Glomerular endothelial cell (primary cell): ENCODE results near the gene VWA8. TPM values are rescaled to one million over a fixed set of nuclear protein-coding genes. Genes with fewer than 3 reads are reported as not detected.
"Not testable (repeated sequence)": the region's sequence is repeated elsewhere in the genome, so short reads cannot be mapped to it uniquely, and the experiment has no call there.

Experiments
- DNase-seq: peaks from one replicate; pipeline ENCODE4 v3.0.0-alpha.2; 2011; ENCODE audit warnings: low read depth, low spot score; ENCODE audit errors: extremely low read depth
- total RNA-seq: library from RNA; depleted of rRNA; stranded (reverse); fragments of >200 nt; gene quantifications from 2 replicates; pipeline ENCODE4 v1.2.3, GENCODE V29; 2015

VWA8 gene
- total RNA-seq, 1 donor from 2014 or later: 11.4 TPM

DNA sequence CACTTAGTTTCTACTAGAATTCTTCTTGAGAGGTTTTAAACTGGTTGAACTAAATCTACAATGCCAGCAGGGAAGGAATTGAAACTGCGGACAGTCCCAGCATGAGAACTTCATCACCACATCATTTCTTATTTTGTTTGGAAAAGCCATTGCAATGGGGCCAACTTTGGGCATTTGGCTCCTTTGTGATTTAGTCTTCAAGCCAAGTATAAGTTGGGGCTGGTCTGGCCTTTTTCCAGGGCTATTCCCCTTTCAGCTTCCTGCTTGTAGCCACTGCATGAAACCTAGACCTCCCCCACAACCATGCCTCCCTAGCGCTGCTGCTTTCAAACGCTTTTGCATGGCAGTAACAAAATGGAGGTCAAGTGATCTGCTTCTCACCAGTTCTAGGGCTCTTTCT is 361.3 kb downstream of the VWA8 start:
- no peak for DNase-seq

DNA sequence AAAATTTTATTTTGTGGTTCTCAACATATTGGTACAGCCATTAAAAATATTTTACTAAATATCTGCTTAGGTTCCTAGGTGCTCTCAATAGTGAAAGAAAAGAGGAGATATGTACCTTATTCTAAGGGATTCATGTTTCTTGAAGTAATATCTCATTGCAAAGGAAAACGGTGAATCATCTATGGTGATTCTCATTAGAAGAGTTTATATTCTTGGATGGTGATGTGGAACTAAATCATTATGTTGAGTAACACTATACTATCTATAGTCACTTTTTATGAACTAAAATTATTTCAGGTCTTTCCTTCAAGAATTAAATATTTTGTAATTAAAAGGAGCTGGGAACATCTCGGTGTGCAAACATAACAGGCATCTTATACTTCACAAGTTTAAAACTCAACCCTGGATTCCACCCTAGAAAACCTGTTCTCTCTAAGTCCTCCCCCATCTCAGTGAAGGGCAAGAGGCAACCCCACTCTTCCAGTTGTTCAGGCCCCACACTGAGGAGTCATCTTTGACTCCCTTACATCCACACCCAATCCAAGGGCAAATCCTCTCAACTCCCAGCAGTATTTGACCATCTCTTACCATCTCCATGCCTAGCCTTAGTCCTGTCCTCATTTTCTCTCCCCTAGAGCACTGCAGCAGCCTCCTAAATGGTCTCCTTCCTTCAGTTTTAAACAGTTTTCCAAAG is 363.4 kb downstream of the VWA8 start:
- no peak for DNase-seq

DNA sequence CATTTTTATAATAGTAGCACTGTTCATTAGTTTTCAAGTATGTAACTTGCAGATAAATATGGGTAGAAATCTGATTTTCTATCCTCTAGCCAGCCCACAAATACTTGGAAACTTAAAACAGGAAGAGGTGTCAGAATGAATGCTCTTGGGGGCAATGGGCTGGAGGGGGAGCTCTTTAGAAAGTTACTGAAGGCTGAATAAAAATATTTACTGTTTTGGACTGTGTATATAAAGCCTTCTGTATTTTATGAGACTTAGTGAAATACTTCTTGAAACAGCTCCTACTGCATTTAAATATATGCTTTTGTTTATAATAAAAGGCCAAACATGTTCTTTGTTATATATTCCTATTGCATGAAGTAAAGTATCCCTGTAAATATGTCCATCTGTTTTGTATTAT is 364.7 kb downstream of the VWA8 start:
- no peak for DNase-seq

DNA sequence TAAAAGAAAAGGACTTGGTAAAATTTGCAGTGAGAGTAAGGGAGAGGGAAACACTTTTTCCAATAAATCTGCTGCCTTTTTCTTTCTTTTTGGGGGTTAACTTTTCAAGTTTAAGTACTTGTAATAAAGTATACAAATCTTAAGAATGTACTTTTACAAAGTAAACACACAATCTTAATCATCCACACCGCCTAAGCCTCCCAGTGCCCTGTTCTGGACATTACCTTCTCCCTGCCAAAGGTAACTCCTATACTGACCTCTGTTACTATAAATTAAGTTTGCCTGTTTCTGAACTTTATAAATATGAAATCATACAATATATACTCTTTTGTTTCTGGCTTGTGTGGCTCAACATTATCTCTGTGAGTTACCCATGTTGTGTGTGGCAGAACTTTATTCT is 365.6 kb downstream of the VWA8 start:
- DNase-seq: no peak

DNA sequence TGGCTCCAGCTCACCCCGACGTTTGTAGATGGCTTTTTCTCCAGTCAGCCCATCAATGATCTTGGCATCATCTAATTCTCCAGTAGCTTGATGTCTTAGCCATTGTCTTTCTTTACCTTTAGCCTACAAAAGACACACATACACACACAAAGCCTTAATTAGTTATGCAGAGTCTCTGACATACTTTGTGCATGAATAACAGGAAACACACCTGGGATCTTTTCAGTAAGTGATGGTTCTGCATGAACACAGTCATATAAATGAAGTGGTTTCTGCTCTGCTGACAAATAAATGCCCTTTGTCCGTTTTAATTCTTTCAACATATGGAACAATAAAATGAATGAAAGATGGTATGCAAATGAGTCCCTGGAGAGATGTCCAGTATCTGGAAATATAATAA is 370.3 kb downstream of the VWA8 start:
- DNase-seq: no peak

DNA sequence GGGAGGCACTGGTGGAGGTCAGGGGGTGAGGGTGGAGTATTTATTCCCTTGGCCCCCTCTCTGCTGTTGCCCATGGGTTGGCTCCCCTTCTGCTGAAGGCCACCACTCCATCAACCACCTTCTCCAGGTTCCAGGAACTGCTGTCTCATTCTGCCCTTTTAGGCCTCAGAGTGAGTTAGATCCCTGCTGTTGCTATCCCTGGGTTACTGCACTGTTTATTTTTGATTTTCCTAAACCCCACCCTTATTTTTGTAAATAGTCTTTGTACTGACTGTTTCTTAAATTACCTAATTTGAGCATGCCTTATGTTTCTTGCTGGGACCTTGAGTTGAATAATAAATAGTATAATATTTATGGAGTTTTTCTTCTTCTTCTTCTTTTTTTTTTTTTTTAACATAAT is 370.8 kb downstream of the VWA8 start:
- DNase-seq: no peak

DNA sequence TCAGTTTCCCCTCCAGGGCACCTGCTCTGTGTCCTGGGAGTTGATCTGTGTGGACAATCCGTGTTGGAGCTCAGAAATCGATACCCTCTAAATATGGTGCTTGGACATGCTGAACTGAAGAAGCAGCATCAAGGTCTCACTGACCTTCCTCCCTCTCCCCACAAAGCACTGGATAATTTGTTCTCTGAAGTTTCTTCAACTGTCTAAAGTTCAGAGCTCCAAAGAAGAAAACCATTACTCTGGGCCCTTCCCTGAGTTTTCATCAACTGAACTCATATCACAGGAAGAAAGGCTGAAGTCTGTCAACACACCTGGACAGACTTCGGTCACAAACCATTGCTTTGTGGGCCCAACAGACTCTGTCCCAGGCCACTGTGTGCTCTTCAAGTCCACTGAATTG is 371.5 kb downstream of the VWA8 start:
- no peak for DNase-seq

DNA sequence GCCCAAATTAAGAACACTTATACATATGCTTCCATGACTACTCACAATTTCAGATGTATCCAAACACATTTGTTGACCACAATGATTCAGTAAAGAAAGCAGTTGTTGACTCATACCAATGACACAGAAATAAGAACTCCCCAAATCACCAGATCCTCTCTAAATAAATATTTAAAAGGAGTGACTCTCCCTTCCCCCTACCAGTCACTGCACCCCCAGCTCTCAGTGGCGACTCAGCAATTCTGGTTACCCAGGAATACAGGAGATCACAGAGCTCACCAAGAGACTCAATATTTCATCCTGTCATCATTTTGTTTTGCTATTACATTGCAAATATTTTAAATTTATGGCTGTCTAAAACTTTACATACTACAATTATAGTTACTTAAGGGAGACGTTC is 372.0 kb downstream of the VWA8 start:
- DNase-seq: no peak

DNA sequence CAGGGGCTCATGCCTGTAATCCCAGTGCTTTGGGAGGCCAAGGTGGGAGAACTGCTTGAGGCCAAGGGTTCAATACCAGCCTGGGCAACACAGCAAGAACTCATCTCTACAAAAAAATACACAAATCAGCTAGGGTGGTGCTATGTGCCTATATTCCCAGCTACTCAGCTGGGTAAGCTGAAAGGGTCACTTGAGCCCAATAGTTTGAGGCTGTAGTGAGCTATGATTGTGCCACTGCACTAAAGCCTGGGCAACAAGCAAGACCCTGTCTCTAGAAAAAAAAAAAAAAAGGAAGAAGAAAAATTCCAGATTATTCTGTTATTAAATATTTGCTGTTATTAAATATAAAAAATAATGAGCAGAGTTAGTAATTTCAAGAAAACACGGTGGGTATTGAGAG is 372.5 kb downstream of the VWA8 start:
- DNase-seq: no peak

DNA sequence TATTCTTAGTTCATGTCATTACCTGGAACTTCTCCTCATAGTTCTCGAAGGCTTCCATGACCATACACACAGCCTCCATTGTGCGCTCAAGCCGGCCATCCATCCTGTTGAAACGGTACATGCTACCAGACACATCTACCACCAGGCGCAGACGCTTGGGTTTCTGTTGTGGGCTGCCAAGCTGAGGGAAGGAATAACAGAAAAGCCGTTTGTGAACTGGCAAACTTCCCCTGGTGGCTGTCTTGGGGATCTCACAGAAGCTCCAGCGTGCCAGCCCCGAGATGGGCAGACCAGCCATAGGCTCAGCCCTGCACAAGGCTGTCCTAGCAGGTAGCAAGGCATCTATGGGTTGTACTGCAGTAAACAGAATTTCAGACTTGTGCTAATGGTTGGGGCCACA is 373.4 kb downstream of the VWA8 start:
- no peak for DNase-seq

DNA sequence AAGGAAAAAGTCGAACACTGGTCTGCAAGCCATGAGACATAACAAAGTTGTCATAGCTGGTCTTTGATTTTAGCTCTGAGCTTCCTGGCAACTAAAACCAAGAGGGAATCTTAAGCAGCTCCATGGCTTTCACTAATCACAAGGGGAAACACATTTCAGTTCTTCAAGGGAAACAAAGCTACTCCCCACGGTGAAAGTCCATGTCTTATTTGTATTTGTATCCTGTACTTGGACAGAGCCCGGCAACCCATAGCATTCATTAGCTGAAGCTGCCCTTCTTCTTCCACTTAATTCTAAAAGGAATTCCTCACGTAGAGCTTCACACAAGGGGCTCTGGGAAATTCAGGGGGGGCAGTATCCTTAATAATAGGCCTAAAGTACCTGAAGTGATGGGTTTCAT is 374.7 kb downstream of the VWA8 start:
- no peak for DNase-seq

DNA sequence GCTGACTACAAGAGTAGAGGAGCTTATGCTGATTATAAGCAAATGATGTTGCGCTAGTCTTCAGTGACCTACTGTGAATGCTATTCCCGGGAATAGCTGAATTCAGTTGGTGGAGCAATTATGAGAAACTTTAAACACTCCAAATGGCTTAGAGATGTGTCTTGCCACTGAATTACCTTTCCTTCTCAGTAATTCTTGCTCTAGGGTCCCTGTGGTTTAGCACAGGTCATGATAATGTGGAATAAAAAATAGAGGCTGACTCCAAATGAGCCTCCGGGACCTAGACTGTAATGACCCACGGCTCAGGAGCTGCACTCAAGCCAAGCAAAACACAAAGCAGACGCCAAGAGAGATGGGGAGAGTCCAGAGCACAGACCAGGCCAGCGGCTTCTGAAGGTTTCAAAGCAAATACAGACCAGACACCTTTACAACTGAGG is 378.9 kb downstream of the VWA8 start:
- no peak for DNase-seq

DNA sequence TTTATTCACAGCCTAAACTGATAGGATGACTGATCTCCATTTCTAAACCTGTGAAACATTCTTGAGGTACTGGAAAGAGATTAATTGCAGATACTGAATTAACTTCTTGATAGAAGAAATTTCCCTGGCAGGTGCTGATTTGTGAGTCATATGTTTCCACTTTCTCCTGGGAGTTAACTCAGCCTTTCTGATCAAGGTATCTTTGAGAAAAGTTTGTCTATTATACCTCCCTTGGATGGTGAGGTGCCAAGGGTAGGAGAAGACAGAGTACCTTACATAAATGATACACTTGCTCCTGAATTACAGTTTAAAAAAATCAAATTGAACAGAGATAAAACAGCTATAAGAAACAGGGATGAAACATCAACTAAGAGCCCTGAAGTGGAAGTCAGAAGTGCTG is 380.6 kb downstream of the VWA8 start:
- no peak for DNase-seq

DNA sequence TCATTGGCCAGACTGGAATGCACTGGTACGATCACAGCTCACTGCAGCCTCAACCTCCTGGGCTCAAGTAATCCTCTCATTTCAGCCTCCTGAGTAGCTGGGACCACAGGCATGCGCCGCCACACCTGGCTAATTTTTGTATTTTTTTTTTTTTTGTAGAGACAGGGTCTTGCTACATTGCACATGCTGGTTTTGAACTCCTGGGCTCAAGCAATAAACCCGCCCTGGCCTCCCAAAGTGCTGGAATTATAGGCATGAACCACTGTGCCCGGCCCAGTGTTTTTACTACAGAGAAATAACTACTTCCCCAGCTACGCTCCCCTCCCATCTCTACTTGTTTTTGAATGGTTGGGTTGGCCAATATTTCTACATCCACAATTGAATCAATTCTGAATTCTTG is 381.0 kb downstream of the VWA8 start:
- DNase-seq: no peak

DNA sequence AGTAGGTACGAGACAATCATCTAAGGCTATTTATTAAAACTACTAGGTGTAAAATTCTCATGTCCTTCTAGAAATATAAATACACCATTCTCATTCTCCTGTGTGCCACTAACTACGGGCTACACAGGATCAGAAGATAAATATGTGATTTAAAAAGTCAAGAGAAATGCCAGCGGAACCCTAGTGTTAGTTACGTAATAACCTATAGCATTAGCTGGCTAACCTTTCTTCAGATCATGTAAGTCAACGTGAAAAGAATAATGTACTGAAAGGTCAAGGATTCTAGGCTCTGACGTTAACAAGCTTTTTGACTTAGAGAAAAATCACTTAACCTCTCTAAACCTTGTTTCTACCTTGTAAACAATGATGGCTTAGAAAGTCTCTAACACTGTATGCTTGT is 381.7 kb downstream of the VWA8 start:
- DNase-seq: no peak

DNA sequence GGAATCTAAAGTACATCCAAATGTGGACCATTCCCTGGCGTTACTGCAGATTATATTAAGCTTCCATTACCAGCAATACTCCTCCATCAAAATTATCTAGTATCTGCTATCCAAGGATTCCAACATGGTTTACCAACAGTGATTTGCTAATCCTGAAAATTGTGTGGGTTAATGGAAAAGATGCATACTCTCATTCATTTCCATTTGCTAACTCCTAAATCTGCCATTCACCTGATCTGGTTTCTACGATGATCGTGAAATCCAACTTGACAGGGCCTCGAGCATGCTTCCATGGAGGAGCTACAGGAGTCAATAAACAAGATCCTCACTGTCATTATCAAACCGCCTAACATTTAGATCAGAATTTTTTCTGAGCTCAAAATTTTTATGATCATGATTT is 382.5 kb downstream of the VWA8 start:
- DNase-seq: no peak

DNA sequence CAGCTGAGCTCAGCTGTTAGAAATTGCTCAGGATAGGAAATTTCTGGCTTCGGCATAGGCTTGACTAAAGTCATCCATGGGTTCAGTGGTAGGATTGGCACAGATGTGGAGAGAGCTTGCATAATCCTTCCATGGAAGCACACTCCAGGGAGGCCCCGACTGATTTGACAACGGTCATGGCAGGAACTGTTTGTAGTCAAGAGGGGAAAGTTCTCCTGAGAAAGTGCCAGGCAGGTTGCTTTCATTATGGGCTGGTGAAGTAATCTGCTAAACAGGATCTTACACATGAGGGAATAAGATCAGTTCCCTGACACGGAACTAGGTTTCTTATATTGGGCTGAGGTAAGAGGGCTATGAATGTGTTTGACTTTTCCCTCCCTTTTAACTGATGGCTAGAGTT is 383.5 kb downstream of the VWA8 start:
- no peak for DNase-seq

DNA sequence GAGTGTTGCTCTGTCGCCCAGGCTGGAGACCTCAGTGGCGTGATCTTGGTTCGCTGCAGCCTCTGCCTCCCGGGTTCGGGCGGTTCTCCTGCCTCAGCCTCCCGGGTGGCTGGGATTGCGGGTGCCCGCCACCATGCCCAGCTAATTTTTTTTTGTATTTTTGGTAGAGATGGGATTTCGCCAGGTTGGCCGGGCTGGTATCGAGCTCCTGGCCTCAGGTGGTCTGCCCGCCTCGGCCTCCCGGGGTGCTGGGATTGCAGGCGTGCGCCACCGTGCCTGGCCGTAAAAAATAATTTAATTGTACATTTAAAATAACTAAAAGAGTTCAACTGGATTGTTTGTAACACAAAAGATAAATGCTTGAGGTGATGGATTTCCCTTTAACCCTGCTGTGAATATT is 387.3 kb downstream of the VWA8 start:
- not testable (repeated sequence) for DNase-seq

DNA sequence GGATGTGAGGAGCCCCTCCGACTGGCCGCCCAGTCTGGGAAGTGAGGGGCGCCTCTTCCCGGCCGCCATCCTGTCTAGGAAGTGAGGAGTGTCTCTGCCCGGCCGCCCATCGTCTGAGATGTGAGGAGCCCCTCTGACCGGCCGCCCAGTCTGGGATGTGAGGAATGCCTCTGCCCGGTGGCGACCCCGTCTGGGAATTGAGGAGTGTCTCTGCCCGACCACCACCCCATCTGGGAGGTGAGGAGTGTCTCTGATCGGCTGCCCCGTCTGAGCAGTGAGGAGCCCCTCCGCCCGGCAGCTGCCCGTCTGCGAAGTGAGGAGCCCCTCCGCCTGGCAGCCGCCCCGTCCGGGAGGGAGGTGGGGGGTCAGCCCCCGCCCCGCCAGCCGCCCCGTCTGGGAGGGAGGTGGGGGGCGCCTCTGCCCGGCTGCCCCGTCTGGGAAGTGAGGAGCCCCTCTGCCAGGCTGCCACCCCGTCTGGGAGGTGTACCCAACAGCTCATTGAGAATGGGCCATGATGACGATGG is 389.0 kb downstream of the VWA8 start:
- DNase-seq: not testable (repeated sequence)

DNA sequence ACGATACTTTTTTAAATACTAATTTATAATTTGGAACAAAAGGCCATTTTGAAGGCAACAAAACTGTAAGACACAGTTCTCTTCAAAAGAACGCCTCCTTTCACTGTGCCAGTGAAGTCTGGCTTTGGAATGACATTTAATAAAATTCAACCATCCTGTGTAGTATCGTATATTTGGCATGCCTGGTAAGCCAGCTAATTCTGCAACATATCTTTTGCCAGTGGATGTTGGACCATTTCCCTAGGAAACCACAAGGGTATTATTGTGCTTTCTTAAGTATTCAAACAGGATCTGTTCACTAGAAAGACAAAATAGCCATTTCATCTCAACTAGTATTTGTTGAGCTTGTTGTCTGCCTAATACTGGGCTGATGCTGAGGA is 391.9 kb downstream of the VWA8 start:
- DNase-seq: no peak

DNA sequence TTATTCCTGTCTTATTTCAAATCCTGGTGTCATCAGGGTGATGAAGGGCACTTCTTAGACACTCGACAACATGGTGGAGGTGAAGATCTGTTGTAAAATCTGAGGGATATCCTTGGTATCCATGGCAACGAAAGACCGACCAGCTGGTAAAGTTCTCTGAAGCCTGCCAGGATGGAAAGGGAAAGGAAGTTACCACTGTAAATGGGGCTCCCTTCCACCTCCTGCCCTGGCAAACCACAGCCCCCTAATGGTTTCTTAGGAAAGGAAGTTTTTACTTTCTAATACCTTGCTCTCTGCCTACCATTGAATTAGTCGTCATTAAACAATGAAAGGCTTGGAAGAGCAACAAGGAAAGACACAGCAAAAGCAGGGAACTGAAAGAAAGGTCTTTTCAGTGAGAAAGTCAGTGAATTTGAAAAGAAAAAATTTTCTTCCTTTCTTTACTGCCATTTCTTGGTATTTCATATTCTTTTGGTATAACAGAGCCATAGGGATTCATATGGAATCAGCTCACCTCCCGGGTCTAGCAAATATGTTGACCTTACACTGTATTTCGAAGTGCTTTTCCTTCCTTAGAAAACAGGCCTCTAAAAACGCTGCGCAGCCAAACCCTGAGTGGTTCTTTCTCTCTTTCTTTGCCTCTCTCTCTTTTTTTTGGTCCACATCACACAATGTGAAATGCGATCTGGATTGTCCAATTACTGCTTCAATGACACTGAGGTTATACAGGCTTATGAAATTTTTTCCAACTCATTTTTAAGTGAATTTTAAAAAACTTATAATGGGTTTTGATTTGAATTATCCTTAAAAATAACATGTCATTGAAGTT is 392.6 kb downstream of the VWA8 start:
- no peak for DNase-seq

DNA sequence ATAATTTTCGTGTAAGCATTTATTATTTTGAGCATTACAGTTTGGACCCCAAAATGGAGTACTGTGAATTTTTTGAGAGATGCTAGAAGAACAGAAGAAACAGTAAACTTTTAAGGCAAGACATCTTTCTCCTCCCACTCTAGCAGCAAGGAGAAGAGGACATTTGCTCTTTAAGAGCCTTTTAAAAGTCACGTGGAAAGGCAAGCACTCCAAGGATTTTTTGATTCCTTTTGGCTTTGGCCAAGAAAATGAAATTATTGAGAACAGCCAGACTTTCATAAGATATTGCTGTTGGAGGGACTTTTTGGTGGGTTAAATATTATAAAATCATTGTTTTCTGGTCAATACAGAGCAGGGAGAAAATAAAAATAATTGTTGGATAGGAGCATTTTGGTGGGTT is 393.5 kb downstream of the VWA8 start:
- no peak for DNase-seq
